DMS 273 (cell line): ENCODE measurements around the gene KCNH2.

Experiments used
- DNase-seq: peaks from one replicate; lab custom pipeline; 2025; ENCODE audit not compliant: unreplicated experiment; lab: John Stamatoyannopoulos, UW

Gene KCNH2

GRCh38 chr7:150909200-150909995 lies 68.7 kb downstream of the KCNH2 start:
- DNase-seq: no peak

GRCh38 chr7:150908173-150908572 lies 69.9 kb downstream of the KCNH2 start:
- DNase-seq: no peak

- no peak for DNase-seq
Observed at GRCh38 chr7:150904011-150904909, 73.9 kb downstream of the KCNH2 start.

- peak; percentile 52 for DNase-seq
Observed at GRCh38 chr7:150903606-150904005, 74.5 kb downstream of the KCNH2 start.

- DNase-seq: peak; percentile 67
Observed at GRCh38 chr7:150902078-150903033, 75.8 kb downstream of the KCNH2 start.

- DNase-seq: peak; percentile 97
Observed at GRCh38 chr7:150901160-150902035, 76.7 kb downstream of the KCNH2 start.

- no peak for DNase-seq
Observed at GRCh38 chr7:150900675-150901074, 77.4 kb downstream of the KCNH2 start.

GRCh38 chr7:150898475-150899011 lies 79.6 kb downstream of the KCNH2 start:
- DNase-seq: peak; percentile 90

- no peak for DNase-seq
Observed at GRCh38 chr7:150897502-150898474, 80.3 kb downstream of the KCNH2 start.

GRCh38 chr7:150896562-150897209 lies 81.4 kb downstream of the KCNH2 start:
- no peak for DNase-seq

GRCh38 chr7:150895809-150896208 lies 82.3 kb downstream of the KCNH2 start:
- no peak for DNase-seq
